ENCODE data around the gene CALHM6.

- TF ChIP-seq, protein P1, sequence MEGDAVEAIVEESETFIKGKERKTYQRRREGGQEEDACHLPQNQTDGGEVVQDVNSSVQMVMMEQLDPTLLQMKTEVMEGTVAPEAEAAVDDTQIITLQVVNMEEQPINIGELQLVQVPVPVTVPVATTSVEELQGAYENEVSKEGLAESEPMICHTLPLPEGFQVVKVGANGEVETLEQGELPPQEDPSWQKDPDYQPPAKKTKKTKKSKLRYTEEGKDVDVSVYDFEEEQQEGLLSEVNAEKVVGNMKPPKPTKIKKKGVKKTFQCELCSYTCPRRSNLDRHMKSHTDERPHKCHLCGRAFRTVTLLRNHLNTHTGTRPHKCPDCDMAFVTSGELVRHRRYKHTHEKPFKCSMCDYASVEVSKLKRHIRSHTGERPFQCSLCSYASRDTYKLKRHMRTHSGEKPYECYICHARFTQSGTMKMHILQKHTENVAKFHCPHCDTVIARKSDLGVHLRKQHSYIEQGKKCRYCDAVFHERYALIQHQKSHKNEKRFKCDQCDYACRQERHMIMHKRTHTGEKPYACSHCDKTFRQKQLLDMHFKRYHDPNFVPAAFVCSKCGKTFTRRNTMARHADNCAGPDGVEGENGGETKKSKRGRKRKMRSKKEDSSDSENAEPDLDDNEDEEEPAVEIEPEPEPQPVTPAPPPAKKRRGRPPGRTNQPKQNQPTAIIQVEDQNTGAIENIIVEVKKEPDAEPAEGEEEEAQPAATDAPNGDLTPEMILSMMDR (conservative IDR thresholded peaks at IDR 0.05), result no peak
- no peak for TF ChIP-seq EZH2 (IDR thresholded peaks at IDR 0.05; ENCODE audit: low read depth)
These were observed 23.5 kb upstream of the CALHM6 start for GRCh38 chr6:116437656-116438055.

Measured in PC-9 (cell line).